H1 (cell line): Measurements from ENCODE around the gene OPCML. TPM values are rescaled to one million over a fixed set of nuclear protein-coding genes. Genes with fewer than 3 reads are reported as not detected.

Experiments
- CEBPB ChIP-seq: IDR thresholded peaks from 2 replicates; pipeline ENCODE4 v1.6.1; 2012; ENCODE audit warnings: low read depth, low read length
- CHD2 ChIP-seq: IDR thresholded peaks from 2 replicates; pipeline ENCODE4 v1.6.1; 2012; ENCODE audit warnings: low read length, improper control_type of control experiment
- CHD7 ChIP-seq: fragments of 300-600 bp; sonication (generic); IDR thresholded peaks from 2 replicates; pipeline ENCODE4 v1.7.1; 2012; ENCODE audit warnings: low read length, moderate library complexity, mild to moderate bottlenecking, inconsistent platforms; ENCODE audit not compliant: insufficient replicate concordance
- CTCF ChIP-seq, 3 experiments: IDR thresholded peaks; 1 replicate in 2 of 3; 2 replicates in 1 of 3; pipeline versions ENCODE4 v1.5.1 to v1.6.1; 2011; ENCODE audit warnings: low read length in 3 of 3, mild to moderate bottlenecking in 3 of 3, inconsistent platforms in 2 of 3, low read depth in 1 of 3, moderate library complexity in 1 of 3; ENCODE audit not compliant: insufficient read depth in 1 of 3; ENCODE audit errors: control extremely low read depth in 1 of 3
- FOSL1 ChIP-seq: IDR thresholded peaks from 2 replicates; pipeline ENCODE4 v1.6.1; 2011; ENCODE audit warnings: mild to moderate bottlenecking, low read depth, low read length, moderate library complexity; ENCODE audit not compliant: insufficient read depth
- GABPA ChIP-seq: IDR thresholded peaks from 2 replicates; pipeline ENCODE4 v1.6.1; 2011; ENCODE audit warnings: mild to moderate bottlenecking, low read length, moderate library complexity, borderline replicate concordance; ENCODE audit not compliant: insufficient read depth
- RFX5 ChIP-seq: IDR thresholded peaks from 2 replicates; pipeline ENCODE4 v1.6.1; 2011; ENCODE audit warnings: low read depth, low read length, improper control_type of control experiment, borderline replicate concordance
- SP2 ChIP-seq: IDR thresholded peaks from 2 replicates; pipeline ENCODE4 v1.6.1; 2012; ENCODE audit warnings: mild to moderate bottlenecking, low read length, inconsistent platforms
- TEAD4 ChIP-seq: IDR thresholded peaks from 2 replicates; pipeline ENCODE4 v1.6.1; 2012; ENCODE audit warnings: low read depth, low read length, inconsistent platforms, mixed read lengths
- polyA plus RNA-seq, 7 experiments: library from polyadenylated mRNA; depleted of rRNA in 3 of 7; stranded (reverse) in 5 of 7; unstranded in 2 of 7; fragments of >200 nt in 5 of 7; fragments of 200-250 nt in 2 of 7; gene quantifications; 1 replicate in 5 of 7; 2 replicates in 1 of 7; 4 replicates in 1 of 7; pipeline versions ENCODE4 v1.2.1 to v1.2.3, GENCODE V29; 2011 to 2013; ENCODE audit warnings: missing spikeins in 2 of 7, mixed read lengths in 2 of 7
- total RNA-seq: library from RNA; stranded (reverse); fragmentation: NEBNext Ultra II Directional; extraction: Animal tissue kit (Norgen Biotek cat#: 25700); gene quantifications from 2 replicates; pipeline ENCODE4 v1.2.1, GENCODE V29; 2021

OPCML gene
- total and polyA plus RNA-seq, 2 of the 8 experiments (the other 6 are each of a cell fraction or from before 2014, with no cell fraction given) = 2.3 to 3.1 TPM

GRCh38 chr11:133173810-133174412 lies 358.4 kb downstream of the OPCML start (continued):
- TF ChIP-seq CHD7 (no peak), CTCF (IDR thresholded peaks at IDR 0.05; ENCODE audit: control extremely low read depth in 1 of 3, insufficient read depth in 1 of 3, low read depth in 1 of 3, low read length in 3 of 3) (no peak), RFX5 (no peak), CHD2 (no peak), TEAD4 (no peak), CEBPB (no peak), SP2 (no peak), FOSL1 (no peak), GABPA (no peak)
- TF ChIP-seq, all 59 proteins: peak for 0
